GM21619 (cell line): ENCODE data around the gene TST.

Experiments
- ATAC-seq: cut with Tn5 transposase; IDR thresholded peaks from one replicate; pipeline ENCODE4 v1.9.1; 2021; ENCODE audit not compliant: unreplicated experiment

The TST gene

GRCh38 chr22:37032535-37033460, 13.6 kb upstream of the TST start:
- no peak for ATAC-seq

DNA sequence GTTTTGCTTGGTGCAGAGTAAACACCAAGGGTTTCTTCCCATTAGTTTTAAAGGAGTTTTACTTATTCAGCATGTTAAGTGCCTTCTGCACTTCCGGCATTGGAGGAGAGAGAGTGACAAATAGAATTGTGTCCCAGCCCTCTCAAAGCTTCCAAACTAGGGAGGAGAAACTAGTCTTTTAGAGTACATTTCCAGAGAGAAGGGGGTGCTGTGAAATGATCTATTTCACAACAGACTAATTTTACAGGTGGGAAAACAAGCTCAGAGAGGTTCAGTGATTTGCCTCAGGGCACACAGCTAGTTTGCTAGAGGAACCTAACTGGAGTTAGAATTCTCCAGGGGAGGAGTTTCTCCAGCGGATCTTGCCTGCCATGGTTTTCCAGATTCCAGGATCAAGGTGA, 12.9 kb upstream of the TST start:
- no peak for ATAC-seq

- ATAC-seq = no peak
These were observed 11.5 kb upstream of the TST start for GRCh38 chr22:37030560-37031281.

DNA sequence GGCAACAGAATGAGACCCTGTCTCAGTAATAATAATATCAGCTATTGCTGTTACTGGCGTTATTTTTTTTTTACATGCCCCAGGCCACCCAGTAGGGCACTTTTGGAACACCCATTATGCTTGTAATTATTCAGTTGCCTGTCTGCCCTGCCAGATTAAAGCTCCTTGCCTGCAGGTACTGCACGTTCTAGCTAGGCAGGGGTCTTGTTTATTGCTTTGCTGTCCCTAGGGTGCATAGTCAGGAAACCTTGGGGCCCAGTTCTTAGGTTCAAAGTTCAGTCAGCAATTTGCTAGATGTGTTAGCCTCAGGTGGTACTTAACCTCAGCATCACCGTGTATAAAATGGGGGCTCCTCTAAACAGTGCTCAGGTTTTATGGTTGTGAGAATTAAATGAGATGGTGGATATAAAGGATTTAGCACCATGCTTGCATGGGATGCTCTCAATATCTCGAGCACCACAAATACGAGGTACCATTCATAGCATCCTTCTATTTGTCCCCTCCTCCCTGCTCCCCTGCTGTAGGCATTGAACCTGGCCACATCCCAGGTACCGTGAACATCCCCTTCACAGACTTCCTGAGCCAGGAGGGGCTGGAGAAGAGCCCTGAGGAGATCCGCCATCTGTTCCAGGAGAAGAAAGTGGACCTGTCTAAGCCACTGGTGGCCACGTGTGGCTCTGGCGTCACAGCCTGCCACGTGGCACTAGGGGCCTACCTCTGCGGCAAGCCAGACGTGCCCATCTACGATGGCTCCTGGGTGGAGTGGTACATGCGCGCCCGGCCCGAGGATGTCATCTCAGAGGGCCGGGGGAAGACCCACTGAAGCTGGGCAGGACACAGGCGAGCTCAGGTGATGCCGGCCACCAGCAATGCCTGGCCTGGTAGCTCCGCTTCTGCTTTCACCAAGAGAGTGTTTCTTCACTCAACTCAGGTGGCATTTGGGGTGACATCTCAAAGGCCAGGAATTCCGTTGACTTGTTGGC, 9.7 kb upstream of the TST start:
- ATAC-seq = no peak

GRCh38 chr22:37027556-37027955, 8.3 kb upstream of the TST start:
- ATAC-seq = no peak

- ATAC-seq = no peak
These were observed 7.1 kb upstream of the TST start for GRCh38 chr22:37026325-37026724.

GRCh38 chr22:37025500-37026070, 6.3 kb upstream of the TST start:
- no peak for ATAC-seq

DNA sequence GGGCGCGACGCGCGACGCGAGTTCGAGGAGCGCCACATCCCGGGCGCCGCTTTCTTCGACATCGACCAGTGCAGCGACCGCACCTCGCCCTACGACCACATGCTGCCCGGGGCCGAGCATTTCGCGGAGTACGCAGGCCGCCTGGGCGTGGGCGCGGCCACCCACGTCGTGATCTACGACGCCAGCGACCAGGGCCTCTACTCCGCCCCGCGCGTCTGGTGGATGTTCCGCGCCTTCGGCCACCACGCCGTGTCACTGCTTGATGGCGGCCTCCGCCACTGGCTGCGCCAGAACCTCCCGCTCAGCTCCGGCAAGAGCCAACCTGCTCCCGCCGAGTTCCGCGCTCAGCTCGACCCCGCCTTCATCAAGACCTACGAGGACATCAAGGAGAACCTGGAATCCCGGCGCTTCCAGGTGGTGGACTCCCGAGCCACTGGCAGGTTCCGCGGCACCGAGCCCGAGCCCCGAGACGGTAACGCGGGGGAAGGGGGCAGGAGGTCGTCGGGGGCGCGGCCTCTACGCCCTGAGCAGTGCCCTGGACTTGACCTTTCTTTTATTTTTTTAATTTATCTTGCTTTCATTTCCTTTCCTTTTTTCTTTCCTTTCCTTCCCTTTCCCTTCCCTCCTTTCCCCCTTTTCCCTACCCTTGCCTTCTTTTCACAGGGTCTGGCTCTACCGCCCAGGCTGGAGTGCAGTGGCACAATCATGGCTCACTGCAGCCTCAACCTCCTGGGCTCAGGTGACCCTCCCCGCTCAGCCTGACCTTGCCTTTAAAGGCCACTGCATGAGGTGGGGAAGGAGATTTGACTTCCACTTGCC, 5.3 kb upstream of the TST start:
- no peak for ATAC-seq

- ATAC-seq = no peak
These were observed 4.6 kb upstream of the TST start for GRCh38 chr22:37023743-37024338.

GRCh38 chr22:37022483-37023337, 3.5 kb upstream of the TST start:
- no peak for ATAC-seq

GRCh38 chr22:37021710-37022482, 2.6 kb upstream of the TST start:
- ATAC-seq = no peak

DNA sequence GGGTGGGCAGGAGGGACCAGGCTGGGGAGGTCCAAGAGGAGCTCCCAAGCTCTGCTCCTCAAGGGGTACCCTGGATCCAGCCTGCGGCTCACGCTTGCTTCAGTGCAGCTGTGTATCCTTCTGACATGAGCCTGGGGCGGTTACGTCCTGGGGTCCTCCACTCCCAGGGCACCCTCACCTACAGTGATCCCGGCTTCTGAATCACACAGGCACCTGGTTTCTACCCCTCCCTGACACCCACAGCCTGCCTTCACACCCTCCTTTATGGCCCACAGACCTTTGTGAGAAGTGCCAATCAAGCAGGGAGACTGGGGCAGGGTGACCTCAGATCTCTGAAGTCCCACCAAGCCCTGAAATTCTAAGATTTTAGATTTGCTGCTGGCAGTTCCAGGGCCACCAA, 1.8 kb upstream of the TST start:
- no peak for ATAC-seq

DNA sequence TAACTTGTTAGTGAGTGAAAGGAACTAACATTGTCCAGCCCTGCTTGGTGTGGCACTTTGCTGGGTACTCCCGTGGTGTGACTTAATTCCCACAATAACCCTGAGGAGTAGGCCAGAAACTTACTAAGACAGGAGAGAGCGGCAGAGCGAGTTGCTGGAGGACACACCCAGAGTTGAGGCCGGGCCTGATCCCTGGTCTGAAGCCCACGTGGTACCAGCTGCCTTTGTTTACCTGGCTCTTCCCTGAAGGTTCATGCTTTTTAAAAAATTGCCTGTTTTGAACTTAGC, 889 bp upstream of the TST start:
- no peak for ATAC-seq

DNA sequence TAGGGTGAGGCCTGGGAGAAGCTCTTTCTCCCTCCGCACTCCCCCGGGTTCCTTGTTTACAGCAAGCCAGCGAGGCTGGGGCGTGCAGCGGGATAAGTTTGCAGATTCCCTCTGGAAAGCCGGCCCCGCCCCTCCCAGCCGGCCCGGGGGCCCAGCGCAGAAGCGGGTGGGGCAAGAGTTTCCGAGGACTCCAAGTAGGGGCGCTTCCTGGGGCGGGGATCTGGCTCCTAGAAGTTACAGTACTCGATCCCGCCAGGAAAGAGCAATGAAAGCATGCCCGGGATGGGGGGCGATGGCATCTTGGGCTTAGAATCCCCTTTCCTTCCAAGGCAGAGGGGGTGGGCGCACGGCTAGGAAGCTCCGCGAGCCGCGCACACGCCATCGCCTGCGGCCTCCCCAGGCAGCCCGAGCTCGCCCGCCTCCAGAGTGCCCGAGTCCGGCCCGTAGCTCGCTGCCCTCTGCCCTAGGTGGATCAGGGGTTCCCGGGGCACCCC, 385 bp downstream of the TST start:
- peak; percentile 21 for ATAC-seq

DNA sequence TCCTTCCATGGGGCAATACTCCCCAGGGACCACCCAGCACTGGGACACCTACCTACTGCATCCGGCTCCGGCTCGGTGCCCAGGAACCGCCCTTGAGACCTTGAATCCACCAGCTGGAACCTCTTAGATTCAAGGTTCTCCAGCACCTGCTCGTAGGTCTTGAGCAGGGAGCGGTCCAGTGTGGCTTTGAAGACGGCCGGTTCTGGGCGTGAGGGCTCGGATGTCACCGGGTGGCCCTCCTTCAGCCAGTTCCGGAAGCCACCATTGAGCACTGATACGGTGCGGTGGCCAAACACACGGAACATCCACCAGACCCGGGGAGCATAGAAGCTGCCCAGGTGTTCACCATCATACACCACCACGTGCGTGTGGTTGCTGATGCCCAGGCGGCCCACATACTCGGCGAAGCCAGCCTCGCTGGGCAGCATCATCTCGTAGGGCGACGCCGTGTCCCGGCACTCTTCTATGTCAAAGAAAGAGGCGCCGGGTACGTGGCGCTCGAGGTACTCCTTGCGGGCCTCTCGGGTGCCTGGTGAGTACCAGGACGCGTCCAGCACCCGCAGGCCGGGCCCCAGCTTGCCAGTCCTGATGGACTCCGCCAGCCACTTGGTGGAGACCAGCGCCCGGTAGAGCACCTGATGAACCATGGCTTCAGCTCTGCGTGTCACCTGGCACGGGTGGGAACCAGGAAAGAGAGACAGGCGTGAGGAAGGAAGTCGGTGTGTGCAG, 997 bp downstream of the TST start:
- no peak for ATAC-seq

DNA sequence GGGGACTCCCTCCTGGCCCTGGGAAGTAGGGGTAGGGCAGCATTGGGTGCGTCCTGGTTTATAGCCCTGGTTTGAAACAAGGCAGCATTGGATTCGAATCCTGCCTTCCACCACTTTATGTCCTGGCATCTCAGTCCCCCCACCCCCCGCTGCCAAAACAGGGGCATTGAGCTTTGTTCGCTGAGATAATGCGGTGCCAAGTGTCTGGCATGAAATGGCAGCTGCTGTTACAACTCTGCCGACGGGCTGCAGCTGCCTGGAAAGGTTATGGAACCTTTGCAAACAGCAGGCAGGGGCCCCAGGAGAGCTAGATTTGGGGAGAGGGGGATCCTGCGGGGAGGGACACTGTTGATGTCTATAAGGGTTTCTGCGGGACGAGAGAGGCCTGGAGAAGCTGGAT, 1.9 kb downstream of the TST start:
- ATAC-seq = no peak
